Endothelial cell of umbilical vein (primary cell): Measurements from ENCODE around the gene GFPT2. TPM values are rescaled to one million over a fixed set of nuclear protein-coding genes. Genes with fewer than 3 reads are reported as not detected.

Source experiments
- BruUV-seq: library from RNA; stranded (reverse); fragments of 400-500 nt; replicated peaks from 2 replicates; lab custom pipeline; 2021; lab: Mats Ljungman, UMichigan
- CTCF ChIA-PET: fragments of 300-600, 350-600 bp; sonication (Branson Sonifier 250); formaldehyde crosslinking; loops from one replicate; lab custom pipeline; 2021; ENCODE audit warnings: antibody characterized with exemption, inconsistent platforms; lab: Charles Lee
- POLR2A ChIA-PET: fragments of 300-600, 350-600 bp; sonication (Branson Sonifier 250); formaldehyde crosslinking; loops from one replicate; lab custom pipeline; 2021; ENCODE audit warnings: antibody characterized with exemption, inconsistent platforms; lab: Charles Lee
- DNase-seq: peaks from one replicate; pipeline ENCODE4 v3.0.0-alpha.2; 2011; ENCODE audit warnings: low read depth, low spot score
- FAIRE-seq: peaks from 2 replicates; lab custom pipeline; 2011; peaks lifted over from hg19 to GRCh38; lab: Jason Lieb, UNC
- H2AFZ ChIP-seq: 2 replicates; pipeline ENCODE4 v1.6.0; 2012; ENCODE audit warnings: low read depth, low read length, control low read depth, inconsistent platforms
- H3K27ac ChIP-seq: 2 replicates; pipeline ENCODE4 v1.5.1; 2011; ENCODE audit warnings: low read depth, mild to moderate bottlenecking, control low read depth, low read length, moderate library complexity; ENCODE audit not compliant: insufficient read depth
- H3K27me3 ChIP-seq, 2 experiments: 2 replicates each; pipeline versions ENCODE4 v1.6.0 to v1.6.1; 2011; ENCODE audit warnings: low read length in 2 of 2, mixed read lengths in 1 of 2; ENCODE audit not compliant: control insufficient read depth in 2 of 2, insufficient read depth in 2 of 2
- H3K36me3 ChIP-seq, 2 experiments: 2 replicates in 1 of 2; 3 replicates in 1 of 2; pipeline ENCODE4 v1.5.1; 2011; ENCODE audit warnings: low read length in 2 of 2, mild to moderate bottlenecking in 1 of 2, moderate library complexity in 1 of 2; ENCODE audit not compliant: control insufficient read depth in 2 of 2, insufficient read depth in 2 of 2; ENCODE audit errors: extremely low read depth in 1 of 2
- H3K4me1 ChIP-seq: 3 replicates; pipeline ENCODE4 v1.5.1; 2011; ENCODE audit warnings: mild to moderate bottlenecking, low read length; ENCODE audit not compliant: control insufficient read depth, insufficient read depth; ENCODE audit errors: extremely low read depth
- H3K4me2 ChIP-seq: 2 replicates; pipeline ENCODE4 v1.6.1; 2011; ENCODE audit warnings: low read length, control low read depth, mixed read lengths; ENCODE audit not compliant: insufficient read depth
- H3K4me3 ChIP-seq, 3 experiments: fragments of 200-600 bp in 1 of 3; sonication (generic), shearing (Covaris generic) in 1 of 3; replicated peaks in 1 of 3; 2 replicates each; pipeline ENCODE4 v1.5.1; 2011 to 2016; ENCODE audit warnings: control low read depth in 3 of 3, low read length in 3 of 3, mild to moderate bottlenecking in 2 of 3, inconsistent platforms in 1 of 3, low read depth in 1 of 3, moderate library complexity in 1 of 3; ENCODE audit not compliant: insufficient read depth in 1 of 3
- H3K79me2 ChIP-seq: 2 replicates; pipeline ENCODE4 v1.6.0; 2012; ENCODE audit warnings: low read length, inconsistent platforms; ENCODE audit not compliant: control insufficient read depth, insufficient read depth
- H3K9ac ChIP-seq: replicated peaks from 2 replicates; pipeline ENCODE3; 2011; ENCODE audit warnings: low read length, control low read depth; ENCODE audit not compliant: insufficient read depth; ENCODE audit errors: extremely low read depth
- H3K9me1 ChIP-seq: replicated peaks from 3 replicates; pipeline ENCODE4 v1.6.0; 2011; ENCODE audit warnings: mild to moderate bottlenecking, low read length; ENCODE audit not compliant: control insufficient read depth, insufficient read depth; ENCODE audit errors: extremely low read depth
- H3K9me3 ChIP-seq: replicated peaks from 2 replicates; pipeline ENCODE4 v1.5.1; 2012; ENCODE audit warnings: low read length, inconsistent platforms; ENCODE audit not compliant: control insufficient read depth, insufficient read depth
- H4K20me1 ChIP-seq: replicated peaks from 2 replicates; pipeline ENCODE3; 2011; ENCODE audit warnings: mild to moderate bottlenecking, low read length; ENCODE audit not compliant: control insufficient read depth, insufficient read depth; ENCODE audit errors: extremely low read depth
- EZH2 ChIP-seq: IDR thresholded peaks from 2 replicates; pipeline ENCODE4 v1.6.1; 2012; ENCODE audit warnings: borderline replicate concordance, low read depth, mild to moderate bottlenecking, moderate library complexity, low read length, inconsistent platforms; ENCODE audit not compliant: severe bottlenecking
- GATA2 ChIP-seq: IDR thresholded peaks from 2 replicates; pipeline ENCODE4 v1.7.0; 2011; ENCODE audit warnings: low read depth, mild to moderate bottlenecking, moderate library complexity, mixed read lengths, low read length; ENCODE audit not compliant: insufficient read length, insufficient read depth
- MAX ChIP-seq: IDR thresholded peaks from 2 replicates; pipeline ENCODE4 v1.6.1; 2011; ENCODE audit not compliant: insufficient read depth, insufficient read length
- dilution Hi-C: fragments of 300-500 bp; cut with MboI; formaldehyde crosslinking; loops from one replicate; pipeline ENCODE4 v1.15.0; 2019; ENCODE audit warnings: low sequenced_read_pairs; ENCODE audit not compliant: extremely low pct_ligation_motif_present
- intact Hi-C: fragments of 100-400 bp; cut with micrococcal nuclease; formaldehyde crosslinking; loops from one replicate; pipeline ENCODE4 v1.10.0; 2022
- polyA plus RNA-seq, 4 experiments: library from polyadenylated mRNA; depleted of rRNA in 3 of 4; stranded (reverse) in 3 of 4; unstranded in 1 of 4; fragments of >200 nt; gene quantifications; 2 replicates each; pipeline versions ENCODE4 v1.2.1 to v1.2.3, GENCODE V29; 2011 to 2012; ENCODE audit warnings: missing spikeins in 1 of 4
- total RNA-seq: library from RNA; stranded (reverse); gene quantifications from 2 replicates; pipeline ENCODE4 v1.2.3, GENCODE V29; 2021
- TF ChIP-seq, protein P1 (sequence below), 2 donors: IDR thresholded peaks; 1 replicate in 1 of 2; 2 replicates in 1 of 2; pipeline ENCODE4 v1.5.1; 2011; ENCODE audit warnings: low read length in 2 of 2, mild to moderate bottlenecking in 2 of 2, moderate library complexity in 2 of 2, control low read depth in 1 of 2, inconsistent platforms in 1 of 2, low read depth in 1 of 2; ENCODE audit not compliant: insufficient read depth in 1 of 2; ENCODE audit errors: extremely low read depth in 1 of 2

The GFPT2 gene
- total and polyA plus RNA-seq, 2 donors (not counting 3 experiments of a cell fraction or from before 2014, with no cell fraction given): 4.3 to 4.5 TPM

DNA sequence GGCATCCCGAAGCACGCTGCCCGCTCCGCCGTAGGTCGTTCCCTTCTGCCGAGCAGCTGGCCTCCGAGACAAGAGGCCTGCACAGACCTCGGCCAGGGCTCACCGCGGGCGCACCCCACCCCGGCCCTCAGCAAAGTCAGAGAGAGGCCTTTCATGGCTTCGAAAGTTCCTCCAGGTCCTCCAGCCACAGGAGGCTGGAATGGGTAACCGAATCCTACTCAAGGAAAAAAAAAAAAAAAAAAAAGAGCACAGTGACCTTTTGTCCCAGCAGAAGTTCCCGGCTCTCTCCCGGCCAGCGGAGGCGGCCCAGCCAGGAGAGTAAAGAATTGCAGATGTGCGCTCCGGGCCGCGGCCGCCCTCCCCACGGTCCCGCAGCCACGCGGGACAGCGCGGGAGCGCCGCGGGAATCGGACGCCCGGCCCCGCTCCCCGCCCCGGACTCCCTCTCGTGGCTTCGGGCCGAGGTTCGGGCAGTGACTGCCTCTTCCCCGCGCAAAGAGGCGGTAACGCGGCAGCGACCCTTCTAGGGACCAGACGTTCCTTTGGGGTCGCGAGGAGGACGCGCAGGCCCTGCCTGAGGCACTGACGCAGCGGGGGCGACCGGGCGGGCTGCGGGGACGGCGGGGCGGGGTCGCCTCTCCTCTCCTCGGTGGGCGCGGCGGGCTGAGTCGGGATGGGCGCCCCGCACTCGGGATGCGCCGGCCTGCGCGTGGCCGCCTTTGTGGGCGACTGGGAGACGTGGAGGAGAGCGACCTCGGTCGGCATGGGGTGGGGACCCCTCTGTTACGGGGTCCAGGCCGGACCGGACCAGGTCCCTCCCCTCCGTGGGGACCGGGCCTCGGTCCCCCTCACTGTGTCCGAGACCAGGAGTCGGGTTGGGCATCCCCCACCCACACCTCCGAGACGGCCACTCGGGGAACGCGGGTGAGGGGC, 754 bp downstream of the GFPT2 start:
- Histone ChIP-seq H4K20me1 (no peaks in the 10 kb centered on the region), H3K9me1 (no peaks in the 10 kb centered on the region), H3K4me1 (peaks cover 8% of the 10 kb centered on the region), H3K79me2 (peaks cover 6% of the 10 kb centered on the region), H2AFZ (peak overlapping the region; percentile 80), H3K4me2 (peak overlapping the region; percentile 62), H3K9ac (peak overlapping the region; percentile 57), H3K27ac (no peak overlapping the region), H3K4me3 (peak overlapping the region; percentile 52 to 74 (median 56)), H3K9me3 (no peaks in the 10 kb centered on the region), H3K36me3 (no peaks in the 10 kb centered on the region), H3K27me3 (peaks cover 7 to 30% of the 10 kb centered on the region in 2 experiments)
- FAIRE-seq (no peak), DNase-seq (no peak)
- TF ChIP-seq GATA2 (no peak), EZH2 (peak; percentile 86)
- ChIA-PET POLR2A (interaction anchor here (0.7 kb wide), 1 partner anchor 905 kb away, joined by 4 read pairs; no protein-coding TSS in a partner anchor), CTCF (interaction anchor here (1.1 to 1.7 kb wide), 5 partner anchors 24 to 143 kb away, joined by 5 to 25 read pairs (median 5); partner anchors contain the start of gene RASGEF1C)
- TSS peak; percentile 27 for BruUV-seq
- dilution Hi-C loops (no loop called here), intact Hi-C loops (loop anchor here (1.0 to 5.0 kb wide), 4 partner anchors 59 to 295 kb away; partner anchors contain the start of genes CNOT6 and FLT4)

DNA sequence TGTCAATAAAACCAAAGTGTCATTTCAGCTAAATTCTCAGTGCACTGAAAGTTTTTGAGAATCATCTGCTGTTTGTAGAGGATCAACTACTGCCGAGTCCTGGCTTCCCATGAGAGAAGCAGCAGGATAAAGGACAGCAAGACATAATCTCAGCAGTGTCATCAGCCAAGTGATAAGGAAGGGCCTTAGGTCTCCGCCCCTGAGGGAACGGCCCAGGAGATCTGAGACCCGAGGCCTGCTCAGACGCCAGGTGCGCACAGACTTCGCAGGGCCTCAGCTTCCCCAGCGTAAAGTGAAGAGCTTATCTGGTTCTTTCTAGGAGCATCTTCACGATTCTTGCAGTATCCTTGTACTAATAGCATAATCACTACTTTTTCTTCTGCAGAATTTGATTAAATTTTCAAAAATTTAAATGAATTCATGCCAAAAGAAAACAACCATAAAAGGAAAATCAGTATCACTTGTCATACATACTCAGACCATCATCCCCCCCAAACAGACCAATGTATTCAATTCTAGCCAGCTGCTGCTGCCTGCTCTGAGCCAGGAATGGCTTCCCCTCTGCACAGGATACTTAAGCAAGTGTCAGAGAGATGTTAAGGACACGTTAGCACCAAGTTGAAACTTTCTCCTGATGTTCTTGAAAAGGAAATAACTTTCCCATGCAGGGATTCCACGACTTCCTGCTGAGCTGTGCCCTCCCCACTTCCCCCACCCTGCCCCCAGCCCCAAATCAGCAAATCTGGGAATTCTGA, 2.2 kb downstream of the GFPT2 start:
- FAIRE-seq: no peak
- H3K36me3 ChIP-seq: no peaks in the 10 kb centered on the region
- BruUV-seq: no TSS peak
- TF ChIP-seq GATA2: no peak
- TF ChIP-seq EZH2: no peak
- TF ChIP-seq, protein P1, sequence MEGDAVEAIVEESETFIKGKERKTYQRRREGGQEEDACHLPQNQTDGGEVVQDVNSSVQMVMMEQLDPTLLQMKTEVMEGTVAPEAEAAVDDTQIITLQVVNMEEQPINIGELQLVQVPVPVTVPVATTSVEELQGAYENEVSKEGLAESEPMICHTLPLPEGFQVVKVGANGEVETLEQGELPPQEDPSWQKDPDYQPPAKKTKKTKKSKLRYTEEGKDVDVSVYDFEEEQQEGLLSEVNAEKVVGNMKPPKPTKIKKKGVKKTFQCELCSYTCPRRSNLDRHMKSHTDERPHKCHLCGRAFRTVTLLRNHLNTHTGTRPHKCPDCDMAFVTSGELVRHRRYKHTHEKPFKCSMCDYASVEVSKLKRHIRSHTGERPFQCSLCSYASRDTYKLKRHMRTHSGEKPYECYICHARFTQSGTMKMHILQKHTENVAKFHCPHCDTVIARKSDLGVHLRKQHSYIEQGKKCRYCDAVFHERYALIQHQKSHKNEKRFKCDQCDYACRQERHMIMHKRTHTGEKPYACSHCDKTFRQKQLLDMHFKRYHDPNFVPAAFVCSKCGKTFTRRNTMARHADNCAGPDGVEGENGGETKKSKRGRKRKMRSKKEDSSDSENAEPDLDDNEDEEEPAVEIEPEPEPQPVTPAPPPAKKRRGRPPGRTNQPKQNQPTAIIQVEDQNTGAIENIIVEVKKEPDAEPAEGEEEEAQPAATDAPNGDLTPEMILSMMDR (IDR thresholded peaks at IDR 0.05; ENCODE audit: extremely low read depth in 1 of 2, insufficient read depth in 1 of 2, low read depth in 1 of 2, low read length in 2 of 2): no peak
- no peak for TF ChIP-seq MAX
- H3K27ac ChIP-seq: no peak overlapping the region
- peaks cover 8% of the 10 kb centered on the region for H3K4me1 ChIP-seq
- no peaks in the 10 kb centered on the region for H3K9me1 ChIP-seq
- no peak overlapping the region for H3K4me2 ChIP-seq
- H3K79me2 ChIP-seq: peaks cover 6% of the 10 kb centered on the region
- H3K9ac ChIP-seq: no peak overlapping the region
- H3K9me3 ChIP-seq: no peaks in the 10 kb centered on the region
- ChIA-PET POLR2A (no interaction called here), CTCF (interaction anchor here (1.1 to 1.7 kb wide), 4 partner anchors 22 to 142 kb away, joined by 3 to 7 read pairs (median 5); partner anchors contain the start of gene RASGEF1C)
- H3K4me3 ChIP-seq: no peak overlapping the region
- dilution Hi-C loops: no loop called here
- DNase-seq: no peak
- no peaks in the 10 kb centered on the region for H4K20me1 ChIP-seq
- intact Hi-C loops: loop anchor here (5.0 kb wide), 3 partner anchors 121 to 296 kb away; partner anchors contain the start of genes CNOT6 and FLT4
- peaks cover 7 to 30% of the 10 kb centered on the region in 2 experiments for H3K27me3 ChIP-seq
- no peak overlapping the region for H2AFZ ChIP-seq
